Testis (tissue), 2 donors: ENCODE results near the gene PLA2G2C.

Experiments
- CTCF ChIP-seq, 3 experiments: fragments of 450-650 bp in 2 of 3; fragments of 200-600 bp in 1 of 3; sonication (generic) in 1 of 3; IDR thresholded peaks; one replicate each; pipeline ENCODE4 v1.5.1; 2016 to 2019; ENCODE audit warnings: antibody characterized with exemption in 3 of 3, mild to moderate bottlenecking in 2 of 3, moderate library complexity in 1 of 3
- POLR2A ChIP-seq: fragments of 450-650 bp; IDR thresholded peaks from one replicate; pipeline ENCODE4 v1.6.1; 2017; ENCODE audit warnings: antibody characterized with exemption, mild to moderate bottlenecking, moderate library complexity

GRCh38 chr1:20169932-20170331 is 16.4 kb downstream of the PLA2G2C start:
- TF ChIP-seq POLR2A (no peak), CTCF (IDR thresholded peaks at IDR 0.05) (no peak)
